Mammary epithelial cell (primary cell): ENCODE results near the gene OR9A2.

Source experiments
- EZH2 ChIP-seq: IDR thresholded peaks from 2 replicates; pipeline ENCODE4 v1.6.1; 2012; ENCODE audit warnings: low read length, inconsistent platforms, borderline replicate concordance
- TF ChIP-seq, protein P1 (sequence below), 2 donors: IDR thresholded peaks in 1 of 2; conservative IDR thresholded peaks in 1 of 2; 2 replicates each; pipeline ENCODE4 v1.5.1; 2011 to 2012; ENCODE audit warnings: inconsistent platforms in 2 of 2, low read length in 2 of 2, mild to moderate bottlenecking in 2 of 2, control low read depth in 1 of 2, low read depth in 1 of 2; ENCODE audit not compliant: insufficient read depth in 1 of 2; ENCODE audit errors: extremely low read depth in 1 of 2

DNA sequence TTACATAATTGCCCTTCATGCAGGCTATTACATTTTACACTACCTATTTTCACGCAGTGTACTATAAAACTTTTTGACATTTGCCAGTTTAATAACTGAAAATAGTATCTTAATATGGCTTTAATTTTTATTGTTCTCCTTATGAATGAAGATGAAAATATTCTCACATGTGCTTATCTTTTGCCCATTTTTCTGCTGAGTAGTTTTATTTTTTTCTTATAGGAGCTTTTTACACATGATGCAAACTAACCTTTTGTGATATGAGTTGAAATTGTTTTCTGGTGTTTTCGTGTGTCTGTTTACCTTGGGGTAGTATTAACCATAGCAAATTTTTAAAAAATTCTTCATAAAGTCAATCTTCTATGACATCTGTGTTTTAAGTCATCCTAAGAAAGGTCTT lies 26.3 kb downstream of the OR9A2 start:
- TF ChIP-seq, protein P1, sequence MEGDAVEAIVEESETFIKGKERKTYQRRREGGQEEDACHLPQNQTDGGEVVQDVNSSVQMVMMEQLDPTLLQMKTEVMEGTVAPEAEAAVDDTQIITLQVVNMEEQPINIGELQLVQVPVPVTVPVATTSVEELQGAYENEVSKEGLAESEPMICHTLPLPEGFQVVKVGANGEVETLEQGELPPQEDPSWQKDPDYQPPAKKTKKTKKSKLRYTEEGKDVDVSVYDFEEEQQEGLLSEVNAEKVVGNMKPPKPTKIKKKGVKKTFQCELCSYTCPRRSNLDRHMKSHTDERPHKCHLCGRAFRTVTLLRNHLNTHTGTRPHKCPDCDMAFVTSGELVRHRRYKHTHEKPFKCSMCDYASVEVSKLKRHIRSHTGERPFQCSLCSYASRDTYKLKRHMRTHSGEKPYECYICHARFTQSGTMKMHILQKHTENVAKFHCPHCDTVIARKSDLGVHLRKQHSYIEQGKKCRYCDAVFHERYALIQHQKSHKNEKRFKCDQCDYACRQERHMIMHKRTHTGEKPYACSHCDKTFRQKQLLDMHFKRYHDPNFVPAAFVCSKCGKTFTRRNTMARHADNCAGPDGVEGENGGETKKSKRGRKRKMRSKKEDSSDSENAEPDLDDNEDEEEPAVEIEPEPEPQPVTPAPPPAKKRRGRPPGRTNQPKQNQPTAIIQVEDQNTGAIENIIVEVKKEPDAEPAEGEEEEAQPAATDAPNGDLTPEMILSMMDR (conservative IDR thresholded peaks at IDR 0.05 in 1 of 2, IDR thresholded peaks at IDR 0.05 in 1 of 2; ENCODE audit: extremely low read depth in 1 of 2, insufficient read depth in 1 of 2, low read depth in 1 of 2, low read length in 2 of 2) = no peak
- TF ChIP-seq EZH2 = no peak
